B cell (primary cell): ENCODE measurements around the gene CACNA1H. TPM values are rescaled to one million over a fixed set of nuclear protein-coding genes. Genes with fewer than 3 reads are reported as not detected.

Source experiments
- ATAC-seq: fragments of 200-7000 bp; cut with Tn5 transposase; one replicate; pipeline ENCODE4 v1.10.0; 2021; ENCODE audit warnings: low read depth, mild to moderate bottlenecking, moderate number of reproducible peaks, moderate library complexity
- CTCF ChIA-PET: fragments of 350-600 bp; sonication (Branson Sonifier 250); formaldehyde crosslinking; loops from one replicate; lab custom pipeline; 2021; ENCODE audit warnings: antibody characterized with exemption, inconsistent platforms; lab: Charles Lee
- POLR2A ChIA-PET: fragments of 350-600 bp; sonication (Branson Sonifier 250); formaldehyde crosslinking; loops from one replicate; lab custom pipeline; 2021; ENCODE audit warnings: antibody characterized with exemption; lab: Charles Lee
- DNase-seq: peaks from one replicate; pipeline ENCODE4 v3.0.0; 2013
- H2AFZ ChIP-seq: 2 replicates; pipeline ENCODE4 v1.6.1; 2012; ENCODE audit warnings: mild to moderate bottlenecking, low read depth, low read length; ENCODE audit not compliant: insufficient read depth, poor library complexity, severe bottlenecking
- H3K27ac ChIP-seq, 2 donors: 1 replicate in 1 of 2; 2 replicates in 1 of 2; pipeline ENCODE4 v1.5.1; 2012 to 2013; ENCODE audit warnings: low read length in 2 of 2, mild to moderate bottlenecking in 2 of 2, moderate library complexity in 1 of 2
- H3K27me3 ChIP-seq, 4 experiments: fragments of 200-600 bp in 1 of 4; sonication (generic) in 1 of 4; replicated peaks in 1 of 4; 1 replicate in 2 of 4; 2 replicates in 2 of 4; pipeline versions ENCODE4 v1.6.1 to v1.7.0; 2013 to 2016; ENCODE audit warnings: low read length in 3 of 4, mild to moderate bottlenecking in 2 of 4, mixed read lengths in 1 of 4, moderate library complexity in 1 of 4; ENCODE audit not compliant: insufficient read depth in 4 of 4, control insufficient read depth in 3 of 4; ENCODE audit errors: control extremely low read depth in 1 of 4
- H3K36me3 ChIP-seq, 2 experiments: replicated peaks in 1 of 2; 1 replicate in 1 of 2; 2 replicates in 1 of 2; pipeline versions ENCODE4 v1.6.1 to v1.7.1; 2013; ENCODE audit warnings: low read length in 1 of 2; ENCODE audit not compliant: insufficient read depth in 2 of 2, control insufficient read depth in 1 of 2; ENCODE audit errors: control extremely low read depth in 1 of 2, extremely low read depth in 1 of 2
- H3K4me1 ChIP-seq, 2 donors: fragments of 200-600 bp in 1 of 2; sonication (generic) in 1 of 2; 1 replicate in 1 of 2; 2 replicates in 1 of 2; pipeline versions ENCODE4 v1.5.1 to v1.6.1; 2013 to 2017; ENCODE audit warnings: low read length in 2 of 2; ENCODE audit not compliant: control insufficient read depth in 2 of 2, insufficient read depth in 2 of 2
- H3K4me2 ChIP-seq: replicated peaks from 2 replicates; pipeline ENCODE3; 2012; ENCODE audit warnings: mild to moderate bottlenecking, low read depth, low read length; ENCODE audit not compliant: poor library complexity, severe bottlenecking
- H3K4me3 ChIP-seq, 5 experiments: fragments of 200-600 bp in 1 of 5; sonication (generic) in 1 of 5; 1 replicate in 3 of 5; 2 replicates in 2 of 5; pipeline versions ENCODE4 v1.5.1 to v1.7.0; 2011 to 2016; ENCODE audit warnings: low read length in 4 of 5, mild to moderate bottlenecking in 4 of 5, low read depth in 2 of 5, control low read depth in 1 of 5, moderate library complexity in 1 of 5; ENCODE audit not compliant: insufficient read depth in 1 of 5; ENCODE audit errors: control extremely low read depth in 1 of 5, extremely low read depth in 1 of 5
- H3K79me2 ChIP-seq: fragments of 200-600 bp; sonication (generic); one replicate; pipeline ENCODE4 v1.6.0; 2016; ENCODE audit warnings: low read length; ENCODE audit not compliant: control insufficient read depth, insufficient read depth
- H3K9ac ChIP-seq: fragments of 200-600 bp; sonication (generic); 2 replicates; pipeline ENCODE4 v1.6.1; 2017; ENCODE audit warnings: mild to moderate bottlenecking, low read length, moderate library complexity
- H3K9me3 ChIP-seq, 3 donors: one replicate each; pipeline versions ENCODE4 v1.6.1 to v1.7.1; 2013; ENCODE audit warnings: low read length in 2 of 3; ENCODE audit not compliant: control insufficient read depth in 2 of 3, insufficient read depth in 1 of 3; ENCODE audit errors: control extremely low read depth in 1 of 3
- H4K20me1 ChIP-seq: 2 replicates; pipeline ENCODE4 v1.6.0; 2012; ENCODE audit warnings: mild to moderate bottlenecking, low read length; ENCODE audit not compliant: insufficient read depth, control insufficient read depth, poor library complexity, severe bottlenecking
- H3K27ac Mint-ChIP-seq: one replicate; pipeline ENCODE4 v1.8.0; 2021; ENCODE audit warnings: mixed read lengths
- H3K27me3 Mint-ChIP-seq: one replicate; pipeline ENCODE4 v1.8.0; 2021; ENCODE audit warnings: mixed read lengths
- H3K4me1 Mint-ChIP-seq: one replicate; pipeline ENCODE4 v1.8.0; 2021; ENCODE audit warnings: mixed read lengths
- H3K4me3 Mint-ChIP-seq: one replicate; pipeline ENCODE4 v1.8.0; 2021; ENCODE audit warnings: mixed read lengths
- H3K9me3 Mint-ChIP-seq: one replicate; pipeline ENCODE4 v1.8.0; 2022; ENCODE audit warnings: mixed read lengths; ENCODE audit not compliant: insufficient read depth
- EZH2 ChIP-seq: IDR thresholded peaks from 2 replicates; pipeline ENCODE4 v1.6.1; 2012; ENCODE audit warnings: borderline replicate concordance, low read depth, mild to moderate bottlenecking, moderate library complexity, low read length; ENCODE audit not compliant: insufficient read depth, poor library complexity, severe bottlenecking
- WGBS: methylation state at CpG from one replicate; pipeline ENCODE4 v1.1.5; 2013; ENCODE audit warnings: missing lambda C conversion rate; ENCODE audit not compliant: insufficient coverage; 5-methylcytosine and 5-hydroxymethylcytosine counted together
- intact Hi-C: fragments of 100-400 bp; cut with micrococcal nuclease; formaldehyde crosslinking; loops from one replicate; pipeline ENCODE4 v1.10.0; 2022
- polyA minus RNA-seq: library from RNA; depleted of rRNA, polyadenylated mRNA; stranded (reverse); fragments of >200 nt; gene quantifications from 2 replicates; pipeline ENCODE4 v1.2.3, GENCODE V29; 2012
- polyA plus RNA-seq: library from polyadenylated mRNA; depleted of rRNA; stranded (reverse); fragments of >200 nt; gene quantifications from 2 replicates; pipeline ENCODE4 v1.2.3, GENCODE V29; 2012
- total RNA-seq, 2 donors: library from RNA; stranded (reverse); fragments of 120-200 nt in 1 of 2; gene quantifications; 1 replicate in 1 of 2; 2 replicates in 1 of 2; pipeline versions ENCODE4 v1.2.3 to v1.2.4, GENCODE V29; 2013 to 2022
- TF ChIP-seq, protein P1 (sequence below): fragments of 200-600 bp; IDR thresholded peaks from one replicate; pipeline ENCODE4 v1.8.0; 2022; ENCODE audit warnings: antibody characterized with exemption, mild to moderate bottlenecking

Gene CACNA1H
- total RNA-seq (0.05 and 0.07 TPM in 2 replicates), polyA plus RNA-seq (0.10 and 0.13 TPM in 2 replicates), polyA minus RNA-seq (0.09 and 0.36 TPM in 2 replicates)
- 1.0 TPM for total RNA-seq (2013)

DNA sequence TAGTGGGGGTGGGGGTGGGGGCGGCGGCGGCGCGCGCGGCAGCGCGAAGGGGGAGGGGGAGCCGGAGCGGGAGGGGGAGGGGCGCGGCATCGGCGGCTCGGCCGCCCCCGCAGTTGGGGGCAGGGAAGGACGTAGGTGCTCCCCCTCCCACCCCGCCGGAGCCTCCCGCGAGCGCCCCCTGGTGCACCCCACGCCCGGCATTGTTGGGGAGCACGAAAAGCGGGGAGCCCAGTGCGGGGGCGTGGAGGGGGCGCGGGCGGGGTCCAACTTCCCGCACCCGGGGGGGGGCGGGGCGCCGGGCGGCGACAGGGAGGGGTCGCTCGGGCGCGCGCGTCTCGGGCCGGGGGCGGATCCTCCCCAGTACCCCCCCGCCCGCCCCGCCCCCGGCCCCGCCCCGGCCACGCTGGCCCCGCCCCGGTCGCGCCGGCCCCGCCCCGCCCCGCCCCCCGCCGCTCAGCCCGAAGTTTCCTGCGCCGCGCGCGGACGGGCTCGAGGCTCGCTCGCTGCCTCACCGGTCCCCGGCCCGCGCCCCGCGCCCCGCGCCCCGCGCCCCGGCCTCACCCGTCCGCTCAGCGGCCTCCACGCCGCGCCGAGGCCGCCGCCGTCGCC, at the start of gene CACNA1H:
Gene CACNA1H, plus strand, starts transcription at position 456 of the 609 bp plus-strand sequence. CDS start 632 bp downstream, outside the sequence.
- TF ChIP-seq EZH2 = no peak
- TF ChIP-seq, protein P1, sequence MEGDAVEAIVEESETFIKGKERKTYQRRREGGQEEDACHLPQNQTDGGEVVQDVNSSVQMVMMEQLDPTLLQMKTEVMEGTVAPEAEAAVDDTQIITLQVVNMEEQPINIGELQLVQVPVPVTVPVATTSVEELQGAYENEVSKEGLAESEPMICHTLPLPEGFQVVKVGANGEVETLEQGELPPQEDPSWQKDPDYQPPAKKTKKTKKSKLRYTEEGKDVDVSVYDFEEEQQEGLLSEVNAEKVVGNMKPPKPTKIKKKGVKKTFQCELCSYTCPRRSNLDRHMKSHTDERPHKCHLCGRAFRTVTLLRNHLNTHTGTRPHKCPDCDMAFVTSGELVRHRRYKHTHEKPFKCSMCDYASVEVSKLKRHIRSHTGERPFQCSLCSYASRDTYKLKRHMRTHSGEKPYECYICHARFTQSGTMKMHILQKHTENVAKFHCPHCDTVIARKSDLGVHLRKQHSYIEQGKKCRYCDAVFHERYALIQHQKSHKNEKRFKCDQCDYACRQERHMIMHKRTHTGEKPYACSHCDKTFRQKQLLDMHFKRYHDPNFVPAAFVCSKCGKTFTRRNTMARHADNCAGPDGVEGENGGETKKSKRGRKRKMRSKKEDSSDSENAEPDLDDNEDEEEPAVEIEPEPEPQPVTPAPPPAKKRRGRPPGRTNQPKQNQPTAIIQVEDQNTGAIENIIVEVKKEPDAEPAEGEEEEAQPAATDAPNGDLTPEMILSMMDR = peak; percentile 30
- Mint-ChIP-seq H3K27ac (peak within 1 kb of the TSS; percentile 15), H3K9me3 (no peaks in the 10 kb centered on the region), H3K27me3 (peaks cover 7% of the 10 kb centered on the region), H3K4me1 (peaks cover 3% of the 10 kb centered on the region), H3K4me3 (peak within 1 kb of the TSS; percentile 71)
- peak; percentile 56 for ATAC-seq
- peak; percentile 52 for DNase-seq
- ChIA-PET CTCF (no interaction called here), POLR2A (no interaction called here)
- H3K9ac ChIP-seq = peak within 1 kb of the TSS; percentile 26
- peaks cover 0 to 37% (median 0%) of the 10 kb centered on the region in 3 donors for H3K9me3 ChIP-seq
- H3K27me3 ChIP-seq = peaks cover 0 to 38% (median 15%) of the 10 kb centered on the region in 4 experiments
- H3K4me3 ChIP-seq = peak within 1 kb of the TSS in 3 of 5 experiments; percentile 19 to 38 (median 25)
- H3K36me3 ChIP-seq = no peaks in the 10 kb centered on the region
- peak within 1 kb of the TSS; percentile 71 for H3K4me2 ChIP-seq
- no peaks in the 10 kb centered on the region for H4K20me1 ChIP-seq
- H2AFZ ChIP-seq = no peak within 1 kb of the TSS
- no peaks in the 10 kb centered on the region for H3K79me2 ChIP-seq
- H3K27ac ChIP-seq = no peak within 1 kb of the TSS
- WGBS = 2% methylated on average over 59 of the region's 98 CpGs
- intact Hi-C loops = no loop called here
- H3K4me1 ChIP-seq = peaks cover 14 to 17% of the 10 kb centered on the region in 2 donors

DNA sequence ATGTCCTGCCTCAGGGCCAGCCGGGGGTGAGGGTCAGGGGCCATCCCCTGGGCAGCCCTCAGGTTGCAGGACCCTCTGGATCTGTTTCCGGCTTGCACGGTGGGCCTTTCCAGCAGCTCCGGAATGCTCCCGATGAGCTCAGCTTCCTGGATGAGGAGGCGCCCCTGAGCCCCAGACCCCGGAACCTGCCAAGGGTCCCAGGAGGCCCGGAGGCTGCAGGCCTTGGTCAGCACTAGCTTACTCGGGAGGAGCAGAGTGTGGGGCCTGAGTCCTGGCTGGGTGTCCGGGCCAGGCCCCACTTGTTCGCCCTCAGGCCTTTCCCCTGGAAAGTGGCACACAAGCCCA, 49.3 kb upstream of the CACNA1H start:
- Histone ChIP-seq H3K4me2 (no peak overlapping the region), H4K20me1 (no peaks in the 10 kb centered on the region), H2AFZ (no peak overlapping the region), H3K27me3 (peaks cover 0 to 36% (median 5%) of the 10 kb centered on the region in 4 experiments), H3K9me3 (peaks cover 0 to 1% (median 0%) of the 10 kb centered on the region in 3 donors), H3K27ac (no peak overlapping the region), H3K4me1 (peaks cover 8 to 10% of the 10 kb centered on the region in 2 donors), H3K36me3 (no peaks in the 10 kb centered on the region), H3K4me3 (no peak overlapping the region), H3K9ac (no peak overlapping the region), H3K79me2 (no peaks in the 10 kb centered on the region)
- WGBS = 24% methylated on average over 11 of the region's 11 CpGs
- no peaks in the 10 kb centered on the region for H3K9me3 Mint-ChIP-seq
- ChIA-PET POLR2A (no interaction called here), CTCF (interaction anchor here (1.5 kb wide), 1 partner anchor 391 kb away, joined by 7 read pairs; no protein-coding TSS in a partner anchor)
- intact Hi-C loops = loop anchor here (2.0 kb wide), 1 partner anchor 393 kb away; no protein-coding TSS in a partner anchor
- peaks cover 4% of the 10 kb centered on the region for H3K27me3 Mint-ChIP-seq
- no peaks in the 10 kb centered on the region for H3K4me1 Mint-ChIP-seq
- TF ChIP-seq, protein P1 = no peak
- TF ChIP-seq EZH2 = no peak
- no peak overlapping the region for H3K4me3 Mint-ChIP-seq
- ATAC-seq (no peak), DNase-seq (no peak)
- no peak overlapping the region for H3K27ac Mint-ChIP-seq
